HG03060 (cell line): Measurements from ENCODE around the gene HBE1.

Source experiments
- ATAC-seq: cut with Tn5 transposase; IDR thresholded peaks from one replicate; pipeline ENCODE4 v1.9.1; 2021; ENCODE audit warnings: low read depth, moderate number of reproducible peaks; ENCODE audit not compliant: unreplicated experiment

The HBE1 gene

GRCh38 chr11:5238486-5238885 is 31.3 kb downstream of the HBE1 start:
- no peak for ATAC-seq

GRCh38 chr11:5237420-5237819 is 32.3 kb downstream of the HBE1 start:
- ATAC-seq = no peak

- no peak for ATAC-seq
Measured at GRCh38 chr11:5235364-5236095, 34.2 kb downstream of the HBE1 start.

- no peak for ATAC-seq
Measured at GRCh38 chr11:5234381-5234834, 35.3 kb downstream of the HBE1 start, which contains the start of gene HBD. HBD (minus strand) TSS chr11:5234483; CDS start chr11:5234433, 50 bp downstream.

- no peak for ATAC-seq
Measured at GRCh38 chr11:5233307-5233706, 36.4 kb downstream of the HBE1 start.

- ATAC-seq = no peak
Measured at GRCh38 chr11:5232821-5233220, 36.9 kb downstream of the HBE1 start.

GRCh38 chr11:5232176-5232575 is 37.6 kb downstream of the HBE1 start:
- ATAC-seq = no peak

- ATAC-seq = no peak
Measured at GRCh38 chr11:5231111-5231510, 38.6 kb downstream of the HBE1 start.

- no peak for ATAC-seq
Measured at GRCh38 chr11:5230266-5230665, 39.5 kb downstream of the HBE1 start.

GRCh38 chr11:5229796-5230195 is 39.9 kb downstream of the HBE1 start:
- no peak for ATAC-seq

GRCh38 chr11:5229356-5229755 is 40.4 kb downstream of the HBE1 start:
- ATAC-seq = no peak

- ATAC-seq = no peak
Measured at GRCh38 chr11:5228124-5228523, 41.6 kb downstream of the HBE1 start.

- ATAC-seq = no peak
Measured at GRCh38 chr11:5227681-5228080, 42.1 kb downstream of the HBE1 start.

GRCh38 chr11:5226732-5227310 is 42.9 kb downstream of the HBE1 start, which contains the start of gene HBB:
HBB (minus strand) TSS chr11:5227071; CDS start chr11:5227021, 50 bp downstream.
- no peak for ATAC-seq

GRCh38 chr11:5225480-5225871 is 44.3 kb downstream of the HBE1 start:
- no peak for ATAC-seq

- ATAC-seq = no peak
Measured at GRCh38 chr11:5224538-5225479, 44.9 kb downstream of the HBE1 start.

GRCh38 chr11:5223686-5224085 is 46.1 kb downstream of the HBE1 start:
- ATAC-seq = no peak

- ATAC-seq = no peak
Measured at GRCh38 chr11:5223146-5223545, 46.6 kb downstream of the HBE1 start.
